ENCODE results near the gene SLC35D2.

SLC35D2 gene

DNA sequence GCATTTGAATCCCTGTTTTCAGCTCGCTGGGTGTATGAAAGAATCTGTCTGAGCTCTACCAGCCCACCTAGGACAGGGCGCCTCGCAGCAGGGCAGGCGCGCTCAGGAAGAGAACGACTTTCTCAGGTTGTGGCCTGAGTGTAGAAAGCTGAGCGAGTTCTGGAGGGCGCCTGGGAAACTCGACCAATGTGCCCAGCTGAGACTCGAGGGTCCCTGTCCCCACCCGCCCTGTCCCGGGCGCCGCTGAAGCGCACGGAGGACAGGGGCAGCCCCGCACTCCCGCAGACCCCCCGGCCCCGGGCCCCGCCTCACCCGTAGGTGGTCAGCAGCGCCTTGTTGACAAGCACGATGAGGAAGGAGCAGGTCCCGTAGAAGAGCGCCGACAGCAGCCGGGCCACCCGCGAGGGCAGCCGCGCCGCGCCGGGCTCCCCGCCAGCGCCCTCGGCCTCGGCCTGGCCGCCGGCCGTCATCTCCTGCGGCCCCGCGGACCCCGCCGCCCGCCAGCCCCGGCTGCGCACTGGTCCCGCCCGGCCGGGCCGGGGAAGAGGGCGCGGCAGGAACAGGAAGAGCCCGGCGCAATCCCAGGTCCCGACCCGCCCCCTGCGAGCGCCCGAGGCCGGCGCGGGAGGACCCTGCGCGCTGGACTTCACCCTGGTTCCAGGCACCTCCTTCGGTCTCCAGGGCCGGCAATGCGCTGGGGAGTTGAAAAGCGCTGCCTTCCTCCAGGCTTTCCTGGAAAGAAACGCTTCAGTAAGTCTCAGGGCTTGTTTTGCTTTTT lies at the start of gene SLC35D2:
TSS of gene SLC35D2 (minus strand) at position 547 of the 778 bp plus-strand sequence. CDS start at position 470, 77 bp downstream.
- DNase-seq, result peak; percentile 87

DNA sequence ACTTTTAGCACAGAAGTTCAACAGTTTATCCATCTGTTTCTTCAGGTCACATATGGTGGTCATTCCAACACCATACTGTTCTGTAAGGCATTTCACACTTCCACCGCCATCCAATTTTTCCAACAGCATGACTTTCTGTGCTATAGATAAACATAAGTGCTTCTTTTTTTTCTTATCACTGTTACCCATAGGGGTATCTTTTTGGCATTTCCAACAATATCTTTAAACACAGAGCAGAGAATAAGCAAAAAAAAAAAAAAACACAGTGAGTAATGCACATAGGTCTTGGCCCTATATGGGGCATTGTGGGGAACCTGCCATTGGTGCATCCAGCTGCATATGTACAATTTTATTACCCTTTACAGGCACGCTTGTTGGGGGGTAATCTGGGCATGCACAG lies 46.9 kb upstream of the SLC35D2 start:
- DNase-seq, result no peak

DNA sequence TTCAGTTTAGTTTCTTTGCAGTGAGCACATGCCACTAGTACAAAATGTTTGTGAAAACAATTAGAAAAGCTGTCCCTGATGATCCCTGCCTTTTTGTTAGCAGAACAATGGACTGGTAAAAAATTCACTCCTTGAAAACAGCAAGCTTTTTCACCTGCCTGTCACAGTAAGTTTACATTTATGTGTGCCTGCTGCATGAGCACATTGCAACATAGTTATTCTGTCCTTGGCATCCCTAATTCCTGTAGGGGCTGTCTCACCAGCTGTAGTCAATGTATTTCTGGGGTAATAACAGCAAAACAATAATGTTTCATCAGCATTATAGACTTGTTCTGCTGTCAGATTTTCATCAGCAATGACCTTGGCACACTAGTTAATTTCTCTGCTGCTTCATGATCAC lies 46.2 kb upstream of the SLC35D2 start:
- no peak for DNase-seq

DNA sequence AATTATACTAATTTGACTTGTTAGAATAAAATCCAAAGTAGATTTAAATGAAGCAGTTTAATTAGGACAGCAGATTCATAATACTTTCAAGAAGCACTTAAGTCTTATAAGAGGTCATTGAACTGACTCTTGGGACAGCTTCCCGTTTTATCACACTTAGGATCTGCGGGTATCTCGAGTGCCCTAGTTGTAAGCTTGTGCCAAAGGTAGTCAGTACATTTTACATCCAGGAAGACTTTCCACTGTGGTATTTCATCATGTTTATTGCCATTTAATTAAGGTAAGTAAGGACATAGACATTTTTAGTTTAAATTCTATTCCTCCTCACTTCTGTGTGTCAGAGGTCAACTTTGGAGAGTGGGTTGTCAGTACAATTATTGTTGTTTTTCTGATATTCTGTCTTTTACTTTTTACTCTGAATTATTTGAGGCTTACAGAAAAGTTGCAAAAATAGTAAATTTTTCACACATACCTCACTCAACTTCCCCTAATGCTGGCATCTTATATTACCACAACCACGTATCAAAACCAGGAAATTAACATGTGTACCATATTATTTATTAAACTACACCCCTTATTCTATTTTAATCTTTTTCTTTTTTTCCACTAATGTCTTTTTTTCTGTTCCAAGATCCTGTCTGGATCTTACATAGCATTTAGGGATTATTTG lies 42.1 kb upstream of the SLC35D2 start:
- no peak for DNase-seq

DNA sequence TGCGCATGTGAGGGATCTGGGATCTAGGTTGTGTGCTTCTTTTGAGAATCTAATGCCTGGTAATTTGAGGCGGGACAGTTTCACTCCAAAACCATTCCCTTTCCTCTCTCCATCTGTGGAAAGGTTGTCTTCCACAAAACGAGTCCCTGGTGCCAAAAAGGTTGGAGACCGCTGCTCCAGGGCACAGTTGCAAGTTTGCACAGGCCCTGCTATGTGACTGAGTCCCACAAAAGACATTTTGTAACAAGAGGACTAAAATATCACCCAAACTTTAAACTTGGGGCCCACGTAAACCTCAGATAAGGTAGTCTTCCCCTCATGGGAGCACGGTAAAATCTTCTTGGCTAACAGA lies 40.5 kb upstream of the SLC35D2 start:
- no peak for DNase-seq

DNA sequence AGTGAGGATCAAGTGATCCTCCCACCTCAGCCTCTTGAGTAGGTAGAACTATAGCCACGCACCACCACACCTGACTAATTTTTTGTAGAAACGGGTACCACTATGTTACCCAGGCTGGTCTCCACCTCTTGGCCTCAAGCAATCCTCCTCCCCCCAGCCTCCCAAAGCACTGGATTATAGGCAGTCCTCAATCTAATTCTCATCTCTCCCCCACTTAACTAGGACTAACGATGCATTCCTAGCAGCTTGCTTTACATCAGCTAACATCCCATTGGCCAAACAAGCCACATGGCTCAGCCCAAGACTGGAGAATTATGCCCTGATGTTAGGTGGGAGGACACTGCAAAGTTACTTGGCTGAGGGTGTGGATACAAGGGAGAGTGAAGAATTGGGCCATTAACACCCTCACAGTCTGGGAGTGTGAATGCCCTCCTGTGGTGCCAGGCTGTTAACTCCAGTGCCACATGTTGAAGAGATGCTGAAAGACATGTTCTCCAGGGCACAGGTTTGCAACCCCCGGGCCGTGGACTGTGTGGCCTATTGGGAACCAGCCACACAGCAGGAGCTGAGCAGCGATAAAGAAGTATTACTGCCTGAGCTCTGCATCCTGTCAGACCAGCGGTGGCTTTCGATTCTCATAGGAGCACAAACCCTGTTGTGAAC lies 39.9 kb upstream of the SLC35D2 start:
- DNase-seq, result peak; percentile 58

DNA sequence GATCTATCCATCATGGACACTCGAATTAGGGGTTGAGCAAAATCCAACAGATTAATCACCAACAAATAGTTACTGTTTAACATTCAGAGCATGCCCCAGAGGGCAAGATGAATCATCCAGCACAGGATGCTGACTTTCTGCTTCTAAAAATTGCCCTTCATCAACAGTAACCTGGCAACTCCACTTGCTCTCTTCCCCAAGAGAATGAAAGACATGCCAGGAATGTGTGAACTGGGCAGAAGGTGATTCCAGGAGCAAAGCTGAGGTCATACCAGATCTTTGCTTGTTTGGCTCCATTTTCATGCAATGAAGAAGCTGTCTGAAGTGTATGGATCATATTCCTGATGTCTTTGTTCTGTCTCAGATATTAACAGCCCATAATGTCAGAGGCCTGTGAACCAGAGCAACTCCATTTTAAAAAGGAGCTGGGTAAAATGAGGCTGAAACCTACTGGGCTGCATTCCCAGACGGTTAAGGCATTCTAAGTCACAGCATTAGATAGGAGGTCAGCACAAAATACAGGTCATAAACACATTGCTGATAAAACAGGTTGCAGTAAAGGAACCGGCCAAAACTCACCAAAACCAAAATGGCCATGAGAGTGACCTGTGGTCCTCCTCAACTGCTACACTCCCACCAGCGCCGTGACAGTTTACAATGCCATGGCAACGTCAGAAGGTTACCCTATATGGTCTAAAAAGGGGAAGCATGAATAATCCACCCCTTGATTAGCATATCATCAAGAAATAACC lies 37.1 kb upstream of the SLC35D2 start:
- peak; percentile 95 for DNase-seq

DNA sequence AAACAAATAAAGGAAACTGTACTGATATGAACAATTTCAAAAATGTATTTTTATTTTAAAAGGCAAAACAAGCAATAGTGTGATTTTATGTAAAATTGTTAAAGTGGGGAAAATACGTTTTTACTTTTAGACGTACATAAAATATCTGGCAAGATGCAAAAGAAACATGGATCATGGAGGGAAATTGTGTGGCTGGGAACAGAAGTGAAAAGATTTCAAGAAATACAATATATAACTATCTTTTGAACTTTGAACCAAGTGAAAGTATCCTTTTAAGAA lies 36.1 kb upstream of the SLC35D2 start:
- no peak for DNase-seq

DNA sequence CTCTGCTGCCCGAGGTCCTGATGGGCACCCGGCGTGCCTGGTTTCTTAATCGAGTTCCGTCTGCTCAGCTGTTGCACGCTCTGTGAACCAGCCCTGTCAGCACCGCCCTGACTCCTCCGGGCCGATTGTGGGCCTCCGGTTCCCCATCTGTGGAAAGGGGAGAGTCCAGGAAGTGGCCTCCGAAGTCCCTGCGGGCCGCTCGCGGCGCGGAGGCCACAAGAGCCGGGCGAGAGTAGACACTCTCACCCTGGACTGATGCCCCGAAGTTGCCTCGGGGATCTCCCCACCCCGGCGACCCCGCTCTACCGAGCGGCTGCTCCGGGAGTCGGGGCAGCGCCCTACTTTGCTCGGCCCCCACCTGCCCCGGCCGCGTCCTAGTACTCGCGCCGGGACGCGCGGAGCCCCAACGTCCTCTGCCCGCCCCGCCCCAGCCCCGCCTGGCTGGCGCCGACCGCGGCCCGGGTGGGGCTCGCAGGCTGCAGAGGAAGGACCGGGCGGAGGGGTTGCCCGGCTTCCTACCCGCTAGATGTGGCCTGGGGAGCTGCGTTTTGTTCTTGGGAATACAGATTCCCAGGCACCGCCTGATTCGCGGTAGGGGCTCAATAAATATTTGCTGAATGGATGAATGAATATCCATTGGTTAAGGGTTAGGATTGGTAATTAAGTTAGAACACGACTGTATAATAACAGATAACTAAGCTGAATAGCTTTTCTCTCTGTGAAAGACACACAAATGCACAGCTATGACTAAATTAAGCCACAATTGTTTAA lies 35.6 kb upstream of the SLC35D2 start:
- peak; percentile 85 for DNase-seq

DNA sequence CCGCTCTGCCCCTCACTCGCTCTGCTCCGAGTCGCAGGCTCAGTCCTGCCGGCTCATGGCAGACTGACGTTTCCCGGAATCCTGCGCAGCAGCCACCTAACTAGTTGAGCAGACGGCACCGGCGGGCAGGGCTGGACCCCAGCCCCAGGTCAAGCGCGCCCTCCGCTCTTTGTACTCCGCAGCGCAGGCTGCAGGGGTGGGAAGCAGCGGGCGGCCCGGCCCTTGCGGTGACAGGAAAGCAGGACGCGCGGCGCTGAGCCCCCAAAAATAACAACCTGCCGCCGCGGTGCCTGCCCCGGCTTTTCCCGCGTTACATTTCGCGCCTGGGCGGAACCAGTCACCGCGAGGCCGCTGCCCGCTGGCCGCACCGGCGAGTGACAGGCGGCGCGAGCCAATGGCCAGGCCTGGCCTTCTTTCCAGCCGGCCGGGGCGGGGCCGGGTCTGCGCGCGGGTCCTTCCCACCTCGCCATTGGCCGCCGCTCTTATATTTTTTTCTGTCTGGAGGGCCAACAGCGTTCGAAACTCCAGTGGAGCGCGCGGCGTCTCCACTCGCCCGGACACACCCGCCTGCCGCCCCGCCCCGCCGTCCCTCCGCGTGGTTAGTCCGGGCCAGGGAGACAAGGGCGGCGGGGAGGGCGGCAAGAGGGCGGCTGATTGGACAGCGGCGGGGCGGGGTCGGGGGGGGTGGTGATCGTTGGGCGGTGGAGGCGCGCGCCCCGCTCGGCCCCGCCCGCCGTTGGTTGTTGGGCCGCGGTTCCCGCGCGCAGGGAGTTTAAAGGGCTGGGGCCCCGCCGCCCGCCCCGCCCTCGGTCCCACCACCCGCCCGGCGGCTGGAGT lies 34.8 kb upstream of the SLC35D2 start, which contains the start of gene ZNF367:
TSS of gene ZNF367 (minus strand) at position 288 of the 837 bp plus-strand sequence. CDS start 338 bp downstream, outside the sequence.
- peak; percentile 99 for DNase-seq

DNA sequence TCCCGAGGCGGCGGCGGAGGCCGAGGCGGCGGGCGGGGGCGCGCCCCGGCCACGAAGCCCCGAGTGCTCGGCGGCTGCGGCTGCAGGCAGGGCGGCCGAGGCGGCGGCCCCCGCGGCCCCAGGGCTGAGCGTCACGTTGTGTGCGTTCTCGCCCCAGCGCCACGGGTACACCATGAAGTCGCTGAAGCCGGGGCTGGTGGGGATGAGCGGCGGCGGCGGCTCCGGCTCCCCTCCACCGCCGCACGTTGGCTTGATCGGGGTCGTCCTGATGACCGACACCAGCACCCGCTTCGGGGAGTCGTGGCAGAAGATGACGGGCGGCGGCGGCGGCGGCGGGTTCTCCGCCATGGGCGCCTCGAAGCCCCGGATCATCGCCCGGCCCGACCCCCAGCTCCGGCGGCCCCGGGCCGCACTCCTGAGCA lies 34.2 kb upstream of the SLC35D2 start:
- DNase-seq, result no peak

DNA sequence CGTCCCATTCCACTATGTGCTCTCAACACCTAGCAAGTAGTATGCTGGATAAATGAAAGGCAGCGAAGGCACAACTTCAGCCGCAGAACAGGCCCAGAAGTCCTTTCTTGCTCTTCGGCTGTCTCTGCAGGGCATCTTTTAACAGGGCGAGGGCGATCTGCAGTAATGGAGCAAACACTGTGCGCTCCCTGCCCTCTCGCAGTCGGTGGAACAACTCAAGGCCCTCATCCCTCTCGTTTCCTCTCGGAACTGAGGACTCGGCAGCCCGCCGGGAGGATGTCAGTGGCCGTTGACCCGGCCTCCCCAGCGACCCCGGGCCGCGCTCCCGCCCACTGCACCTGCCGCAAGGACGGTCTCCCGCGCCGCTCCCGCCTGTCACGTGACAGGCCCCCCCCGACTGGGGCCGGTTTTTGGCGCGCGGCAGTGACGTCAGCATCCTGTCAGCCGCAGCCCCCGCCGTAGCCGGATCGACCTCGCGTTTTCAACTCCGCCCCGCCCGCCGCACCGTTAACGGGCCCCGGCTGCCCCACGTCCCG lies 33.6 kb upstream of the SLC35D2 start:
- DNase-seq, result peak; percentile 90

DNA sequence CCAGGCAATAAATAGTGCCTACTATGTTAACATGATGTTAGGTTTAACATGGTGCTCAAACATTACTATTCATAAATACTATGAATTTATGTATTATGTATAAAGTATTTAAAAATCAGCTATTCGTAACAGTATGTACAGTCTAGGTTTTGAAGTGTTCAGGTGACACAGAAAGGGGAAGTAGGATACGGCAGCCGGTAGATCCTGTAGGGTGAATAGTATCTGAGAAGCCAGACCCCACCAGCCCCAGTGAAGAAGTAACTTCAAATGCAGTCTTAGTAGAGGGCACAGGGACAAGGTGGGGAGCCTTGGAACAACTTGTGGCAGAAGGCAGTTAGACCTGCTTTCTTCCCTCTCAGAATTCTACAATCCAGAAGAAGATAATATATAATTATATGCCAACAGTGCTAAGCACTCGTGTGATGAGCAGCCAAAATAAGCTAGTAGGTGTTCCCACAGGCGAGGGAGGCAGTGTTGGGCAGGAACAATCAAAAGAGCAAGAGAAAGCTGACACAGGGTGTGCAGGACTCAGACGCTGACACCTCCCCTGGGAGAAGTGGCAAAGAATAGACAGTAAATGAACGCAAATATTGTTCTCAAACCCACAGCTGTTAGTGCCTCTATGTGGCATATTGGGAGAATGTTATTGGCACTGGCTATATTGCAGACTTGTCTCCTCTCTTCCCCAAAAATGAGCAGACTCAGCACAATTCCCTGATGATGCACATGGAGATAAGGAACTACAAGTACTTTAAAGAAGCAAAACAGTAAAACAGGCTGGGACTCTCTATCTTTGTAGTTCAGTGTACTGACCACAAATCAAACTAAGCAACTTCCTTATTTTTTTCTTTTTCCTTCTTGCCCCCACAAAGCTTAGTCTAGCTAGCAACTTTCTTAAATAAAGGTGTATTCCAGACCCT lies 30.1 kb upstream of the SLC35D2 start:
- no peak for DNase-seq

DNA sequence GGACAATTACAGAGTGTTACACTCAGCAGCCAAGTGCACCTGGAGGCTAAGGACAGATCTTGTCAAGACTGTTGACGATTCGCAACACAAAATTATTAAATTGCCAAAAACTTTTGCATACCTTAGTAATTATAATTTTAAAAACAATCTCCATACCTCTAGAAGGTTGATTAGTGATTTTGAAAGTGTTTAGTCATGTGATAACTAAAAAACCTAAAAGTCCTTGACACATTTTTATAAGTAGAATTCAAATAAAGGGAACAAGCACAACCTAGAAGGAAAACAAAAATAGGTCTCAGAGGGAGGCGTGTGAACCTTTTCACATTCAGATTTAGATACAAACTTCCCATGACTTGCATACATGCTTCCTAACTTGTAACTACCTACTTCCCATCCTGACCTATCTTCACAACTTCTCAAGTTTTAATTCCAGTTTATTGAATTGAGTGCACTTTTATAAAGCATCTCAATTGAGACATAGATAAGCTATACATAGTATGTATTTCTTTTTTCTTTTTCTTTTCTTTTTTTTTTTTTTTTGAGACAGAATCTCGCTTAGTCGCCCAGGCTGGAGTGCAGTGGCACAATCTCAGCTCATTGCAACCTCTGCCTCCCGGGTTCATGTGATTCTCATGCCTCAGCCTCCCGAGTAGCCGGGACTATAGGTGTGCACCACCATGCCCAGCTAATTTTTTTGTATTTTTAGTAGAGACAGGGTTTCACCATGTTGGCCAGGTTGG lies 28.8 kb upstream of the SLC35D2 start:
- DNase-seq, result no peak

DNA sequence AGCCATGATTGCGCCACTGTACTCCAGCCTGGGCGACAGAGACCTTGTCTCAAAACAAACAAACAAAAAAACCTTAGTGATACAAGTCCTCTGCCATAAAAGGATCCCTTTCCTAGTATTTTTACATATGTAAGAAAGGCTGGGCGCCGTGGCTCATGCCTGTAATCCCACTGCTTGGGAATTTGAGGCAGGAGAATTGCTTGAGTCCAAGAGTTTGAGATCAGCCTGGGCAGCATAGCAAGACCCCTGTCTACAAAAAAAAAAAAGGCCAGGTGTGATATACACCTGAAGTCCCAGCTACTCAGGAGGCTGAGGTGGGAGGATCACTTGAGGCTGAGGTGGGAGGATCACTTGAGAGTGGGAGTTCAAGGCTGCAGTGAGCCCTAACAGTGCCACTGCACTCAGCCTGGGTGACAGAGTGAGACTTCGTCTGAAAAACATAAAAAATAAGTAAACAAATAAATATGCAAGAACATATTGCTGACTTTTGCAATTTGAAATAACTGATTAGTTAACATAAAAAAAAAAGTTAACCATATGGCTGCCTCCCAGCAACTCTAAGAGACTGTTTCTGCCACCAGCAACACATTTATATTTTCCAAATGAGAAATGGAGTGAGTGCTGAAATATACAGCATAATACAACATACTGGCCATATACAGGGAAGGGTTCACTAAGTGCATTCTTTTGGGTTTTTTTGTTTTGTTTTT lies 27.8 kb upstream of the SLC35D2 start:
- no peak for DNase-seq

DNA sequence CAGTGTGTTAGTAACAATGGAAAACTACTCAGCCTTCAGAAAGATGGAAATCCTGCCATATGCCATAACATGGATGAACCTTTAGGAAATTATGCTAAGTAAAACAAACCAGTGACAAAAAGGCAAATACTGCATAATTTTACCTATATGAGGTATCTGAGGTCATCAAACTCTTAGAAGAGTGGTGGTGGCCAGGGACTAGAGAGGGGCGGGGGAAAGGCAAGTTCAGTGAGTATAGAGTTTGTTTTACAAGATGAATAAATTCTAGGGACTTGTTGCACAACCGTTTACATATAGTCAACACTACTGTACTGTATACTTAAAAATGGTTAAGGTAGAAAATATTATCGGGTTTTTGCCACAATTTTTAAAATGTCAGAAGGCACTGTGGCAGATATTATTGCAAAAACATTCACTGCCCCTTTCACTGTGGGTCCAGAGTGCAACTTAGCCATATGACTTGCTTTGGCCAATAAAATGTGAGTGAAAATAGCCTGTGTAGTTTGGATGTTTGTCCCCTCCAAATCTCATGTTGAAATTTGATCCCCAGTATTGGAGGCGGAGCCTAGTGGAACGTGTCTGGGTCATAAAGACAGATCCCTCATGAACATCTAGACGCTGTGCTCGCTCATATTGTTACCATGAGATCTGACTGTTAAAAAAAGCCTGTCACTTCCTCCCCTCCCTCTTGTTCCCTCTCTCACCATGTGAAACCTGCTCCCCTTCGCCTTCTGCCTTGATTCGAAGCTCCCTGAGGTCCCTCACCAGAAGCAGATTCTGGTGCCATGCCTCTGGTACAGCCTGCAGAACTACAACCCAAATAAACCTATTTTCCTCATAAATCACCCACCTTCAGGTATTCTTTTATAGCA lies 25.1 kb upstream of the SLC35D2 start:
- DNase-seq, result no peak

DNA sequence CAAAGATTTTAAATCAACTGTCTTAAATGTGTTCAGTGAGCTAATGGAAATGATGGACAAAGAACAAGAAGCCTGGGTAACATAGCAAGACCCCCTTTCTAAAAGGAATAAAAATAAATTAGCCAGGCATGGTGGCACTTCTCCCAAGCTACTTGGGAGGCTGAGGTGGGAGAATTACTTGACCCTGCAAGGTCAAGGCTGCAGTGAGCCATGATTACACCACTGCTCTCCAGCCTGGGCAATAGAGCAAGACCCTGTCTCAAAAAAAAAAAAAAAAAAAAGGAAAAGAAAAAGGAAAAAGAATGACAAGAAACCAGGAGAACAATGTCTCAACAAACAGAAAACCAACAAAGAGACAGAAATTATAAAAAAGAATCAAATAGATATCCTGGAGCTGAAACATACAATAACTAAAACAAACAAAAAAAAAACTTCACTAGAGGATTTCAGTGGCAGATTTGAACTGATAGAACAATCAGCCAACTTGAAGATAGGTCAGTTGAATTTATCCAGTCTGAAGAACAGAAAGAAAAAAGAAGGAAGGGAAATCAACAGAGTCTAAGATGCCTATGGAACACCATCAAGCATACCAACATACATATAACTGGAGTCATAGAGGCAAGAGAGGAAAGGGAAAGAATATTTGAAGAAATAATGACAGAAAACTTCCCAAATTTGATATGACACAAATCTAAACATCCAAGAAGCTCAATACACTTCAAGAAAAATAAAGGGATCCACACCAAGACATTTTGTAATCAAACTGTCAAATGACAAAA lies 16.8 kb upstream of the SLC35D2 start:
- DNase-seq, result no peak
